Activated gamma-delta T cell treated with Interleukin-2 at 50 U/mL for 16 hours (primary cell): ENCODE measurements around the gene P2RY6.

ENCODE experiments used
- DNase-seq: peaks from one replicate; pipeline ENCODE4 v3.0.0-alpha.2; 2020

The P2RY6 gene

DNA sequence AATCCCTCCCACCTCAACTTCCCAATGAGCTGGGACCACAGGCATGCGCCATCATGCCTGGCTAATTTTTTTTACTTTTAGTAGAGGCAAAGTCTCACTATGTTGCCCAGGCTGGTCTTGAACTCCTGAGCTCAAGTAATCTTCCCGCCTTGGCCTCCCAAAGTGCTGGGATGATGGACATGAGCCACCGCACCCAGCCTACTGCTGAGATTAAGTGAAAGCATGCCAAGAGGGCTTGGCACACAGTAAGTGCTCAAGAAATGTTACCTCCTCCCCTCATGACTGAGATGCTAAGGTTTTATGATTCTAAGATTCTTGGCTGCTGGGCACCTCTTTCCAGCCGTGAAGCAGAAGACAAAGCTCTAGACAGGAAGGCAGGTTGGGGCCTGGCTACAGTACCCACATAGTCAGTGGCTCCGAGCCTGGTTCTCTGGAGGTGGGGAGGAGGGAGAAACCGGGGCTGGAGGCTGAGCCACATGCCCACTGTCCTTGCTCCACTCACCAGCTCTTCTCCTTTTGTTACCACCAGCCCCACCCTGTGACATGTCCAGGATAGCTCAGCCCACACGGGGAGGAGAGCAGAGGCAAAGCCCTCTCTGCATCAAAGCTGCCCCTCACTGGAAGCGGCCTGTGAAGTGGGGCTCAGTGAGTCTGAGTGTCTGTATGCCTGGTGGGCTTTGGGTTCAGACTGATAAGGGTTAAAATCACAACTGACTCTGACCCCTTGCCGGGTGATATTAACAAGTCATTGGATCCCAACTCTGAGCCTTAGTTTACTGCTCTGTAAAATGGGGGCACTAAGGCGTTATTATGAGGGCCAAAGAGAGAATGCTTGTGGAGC, 48.8 kb downstream of the P2RY6 start:
- no peak for DNase-seq

- DNase-seq: no peak
Measured at GRCh38 chr11:73321604-73322381, 49.7 kb downstream of the P2RY6 start.

DNA sequence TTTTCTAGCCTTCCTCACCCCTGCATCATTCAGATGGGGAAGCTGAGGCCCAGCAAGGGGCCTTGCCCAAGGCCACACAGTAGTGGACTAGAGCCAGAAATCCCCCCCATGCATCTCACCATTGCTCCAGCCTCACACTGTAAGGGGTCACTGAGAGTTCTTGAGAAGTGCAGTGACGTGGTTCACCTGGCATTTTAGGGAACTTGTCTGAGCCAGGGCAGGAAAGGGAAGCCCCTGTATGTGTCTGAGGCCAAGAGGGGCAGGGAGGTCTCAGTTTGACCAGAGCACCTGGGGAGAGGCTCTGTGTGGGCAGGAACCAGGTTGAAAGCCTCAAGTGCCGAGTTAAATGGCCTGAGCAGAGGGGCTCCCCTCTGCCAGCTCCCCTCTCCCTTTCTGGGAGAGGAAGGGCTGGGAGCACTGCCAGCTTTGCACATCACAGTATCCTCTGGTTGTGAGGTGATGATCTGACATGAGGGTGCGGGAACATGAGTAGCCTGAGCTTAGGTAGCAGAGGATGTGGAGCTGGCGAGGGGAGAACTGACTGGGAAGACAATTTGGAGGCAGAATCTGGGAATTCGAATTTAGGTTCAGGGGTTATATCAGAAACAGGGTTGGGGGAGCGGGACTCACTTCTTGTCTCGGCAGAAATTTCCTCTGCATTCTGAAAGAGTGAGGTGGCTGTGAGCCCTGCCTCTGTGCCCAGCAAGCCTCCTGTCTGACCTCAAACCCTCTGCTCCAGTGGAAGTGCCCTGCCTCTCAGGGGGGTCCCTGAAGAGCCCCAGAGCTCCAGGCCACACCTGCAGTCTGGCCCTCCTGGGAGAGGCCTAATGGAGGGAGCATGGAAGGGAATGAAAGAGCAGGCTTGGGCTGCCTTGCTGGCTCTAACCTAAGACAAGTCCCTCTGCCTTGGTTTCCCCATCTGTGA, 50.5 kb downstream of the P2RY6 start:
- DNase-seq: no peak

DNA sequence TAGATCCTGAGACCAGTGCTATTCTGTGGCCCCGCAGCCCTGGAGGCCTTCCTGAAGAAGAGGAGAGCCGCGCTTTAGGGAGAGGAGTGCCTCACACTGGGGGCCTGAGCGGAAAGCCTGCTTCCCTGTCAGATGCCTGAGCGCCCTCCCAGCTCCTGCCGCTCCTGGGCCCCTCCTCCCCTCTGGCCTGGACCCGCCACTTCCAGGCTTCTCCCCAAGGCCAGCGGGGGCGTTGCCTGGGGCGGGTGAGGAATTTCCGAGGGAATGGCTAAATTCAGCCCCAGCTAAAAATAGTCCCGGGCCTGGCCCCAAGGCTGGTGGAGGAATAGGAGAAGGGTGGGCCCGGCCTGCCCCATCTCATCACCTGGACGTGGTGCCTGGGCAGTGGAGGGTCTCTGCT, 51.3 kb downstream of the P2RY6 start:
- no peak for DNase-seq

GRCh38 chr11:73324116-73324515, 52.0 kb downstream of the P2RY6 start:
- DNase-seq: no peak

DNA sequence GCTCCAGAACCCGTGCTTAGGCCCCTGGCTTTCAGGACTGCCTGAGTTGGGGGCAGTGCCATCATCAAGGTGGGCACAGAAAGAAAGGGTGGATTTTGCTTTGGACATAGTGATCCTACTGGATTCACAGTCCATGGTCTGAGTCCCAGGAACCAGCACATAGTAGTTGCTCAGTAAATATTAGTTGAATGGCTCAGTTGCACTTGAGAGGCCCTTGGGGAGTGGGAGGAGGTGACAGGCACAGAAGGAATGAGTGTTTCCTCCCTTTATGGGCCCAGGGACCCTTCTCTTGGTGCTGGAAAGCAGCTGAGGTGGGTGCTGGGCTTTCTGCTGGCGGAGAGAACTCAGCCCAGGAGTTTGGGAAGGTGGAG, 52.5 kb downstream of the P2RY6 start:
- DNase-seq: no peak

GRCh38 chr11:73325036-73325981, 53.2 kb downstream of the P2RY6 start:
- DNase-seq: no peak

DNA sequence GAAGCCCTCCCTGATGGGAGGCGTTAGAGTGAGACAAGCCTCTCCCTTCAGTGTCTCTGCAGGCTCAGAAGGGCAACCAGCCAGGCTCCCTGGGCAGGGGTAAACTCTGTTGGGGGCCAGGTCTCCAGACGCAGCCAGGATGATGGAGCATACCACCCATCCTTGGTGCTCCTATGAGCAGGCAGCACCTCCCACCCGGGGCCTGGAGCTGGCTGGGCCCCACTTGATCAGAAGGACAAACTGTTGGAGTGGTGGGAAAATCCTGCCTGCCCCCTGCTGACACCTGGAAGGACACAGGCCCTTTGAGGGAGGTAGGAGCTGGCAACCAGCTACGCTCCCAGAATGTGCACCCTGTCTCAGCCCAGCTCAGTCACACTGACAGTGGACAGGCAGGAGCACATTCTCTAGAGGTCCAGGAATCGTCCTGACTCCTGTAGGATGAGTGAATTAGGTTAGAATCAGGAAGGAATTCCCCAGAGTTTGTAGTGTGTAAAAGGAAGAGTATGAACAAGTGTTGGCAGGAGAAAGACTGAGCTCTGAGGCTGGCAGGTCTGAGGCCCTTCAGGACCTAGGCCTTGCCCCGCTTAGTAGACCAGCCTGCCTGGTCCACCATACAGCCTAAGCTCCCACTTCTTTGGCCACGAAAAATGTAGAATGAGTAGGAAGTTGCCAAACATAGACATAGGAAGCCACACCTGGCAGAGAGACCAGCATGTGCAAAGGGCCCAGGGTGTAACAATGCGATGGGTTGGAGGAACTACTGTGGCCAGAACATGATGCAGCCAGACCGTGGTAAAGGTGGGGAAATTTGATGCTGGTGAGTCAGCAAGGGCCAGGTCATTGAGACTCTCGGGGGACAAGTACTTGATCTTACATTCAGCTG, 55.0 kb downstream of the P2RY6 start:
- DNase-seq: no peak

- DNase-seq: no peak
Measured at GRCh38 chr11:73327812-73328364, 55.8 kb downstream of the P2RY6 start.

GRCh38 chr11:73330569-73331093, 58.5 kb downstream of the P2RY6 start:
- DNase-seq: no peak

GRCh38 chr11:73331138-73331916, 59.2 kb downstream of the P2RY6 start:
- DNase-seq: no peak

- no peak for DNase-seq
Measured at GRCh38 chr11:73333173-73333572, 61.0 kb downstream of the P2RY6 start.

DNA sequence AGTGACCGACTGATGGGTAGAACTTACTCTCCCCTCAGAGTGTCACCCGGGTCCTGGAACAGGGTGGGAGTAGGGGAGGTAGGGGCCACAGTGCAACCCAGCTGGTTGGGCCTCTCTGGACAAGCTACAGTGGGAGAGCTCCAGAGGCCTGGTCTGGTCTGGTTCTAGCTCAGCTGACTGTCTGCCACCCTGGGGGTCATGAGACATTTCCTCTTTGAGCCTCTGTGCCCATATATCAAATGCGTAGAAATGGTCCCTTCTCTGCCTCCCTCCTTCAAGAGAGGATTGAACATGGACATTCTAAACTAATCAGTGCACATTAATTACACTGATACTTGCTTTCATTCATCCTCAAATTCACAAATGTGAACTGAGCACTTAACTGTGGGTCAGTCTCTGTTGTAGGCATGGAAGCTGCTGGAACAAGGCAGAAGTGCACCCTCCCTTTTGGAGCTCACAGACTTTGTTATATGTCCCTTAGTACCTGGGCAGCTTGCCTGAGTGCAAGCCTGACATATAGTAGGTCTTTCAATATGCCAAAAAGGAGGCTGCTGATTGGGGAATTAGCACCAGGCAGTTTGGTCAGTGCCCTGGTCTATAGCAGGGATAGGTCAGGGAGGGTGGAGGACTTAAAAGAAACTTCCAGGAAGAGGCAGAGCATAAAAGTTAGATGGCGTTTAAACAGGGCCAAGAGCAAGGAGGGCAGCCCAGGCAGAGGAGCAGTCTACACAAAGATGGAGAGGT, 61.7 kb downstream of the P2RY6 start:
- DNase-seq: no peak

DNA sequence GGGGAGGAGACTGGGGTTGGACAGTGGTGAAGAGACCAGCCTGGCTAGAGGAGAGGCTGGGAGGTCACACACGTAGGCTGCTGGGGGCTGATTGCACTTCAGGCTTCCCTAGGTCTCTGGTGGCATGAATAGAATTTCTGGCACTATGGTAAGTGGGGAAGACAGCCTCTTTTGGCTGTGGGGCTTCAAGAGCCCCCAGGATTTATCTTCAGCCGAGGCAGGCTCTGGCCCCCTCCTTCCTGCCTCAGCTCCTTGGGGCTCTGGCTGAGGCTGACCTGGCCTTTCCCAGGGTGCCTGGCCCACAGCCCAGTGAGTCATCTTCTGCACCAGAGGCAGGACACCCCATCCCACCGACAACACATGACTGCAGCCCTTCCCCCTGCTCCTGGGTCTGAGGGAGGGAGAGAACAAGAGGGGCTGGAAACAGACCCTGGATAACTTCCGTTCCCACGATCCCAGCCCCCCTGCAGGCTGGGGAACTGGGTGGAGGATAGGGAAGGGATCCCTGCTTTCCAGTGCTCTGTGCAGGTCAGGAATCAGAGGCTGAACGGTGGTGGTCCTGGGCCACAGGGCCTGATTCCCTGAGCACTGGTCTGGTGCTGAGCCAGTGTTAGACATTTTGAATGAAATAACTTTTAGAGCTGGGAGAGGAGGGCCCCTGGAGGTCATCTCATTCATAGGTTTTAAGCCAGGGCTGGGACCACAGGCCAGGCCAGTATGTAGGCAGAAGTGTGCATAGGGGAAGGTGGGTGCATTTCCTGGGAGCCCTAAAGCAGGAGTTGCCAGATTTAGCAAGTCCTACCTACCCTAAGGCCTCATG, 62.5 kb downstream of the P2RY6 start:
- DNase-seq: no peak

- DNase-seq: peak; percentile 79
Measured at GRCh38 chr11:73335204-73335923, 63.2 kb downstream of the P2RY6 start.

DNA sequence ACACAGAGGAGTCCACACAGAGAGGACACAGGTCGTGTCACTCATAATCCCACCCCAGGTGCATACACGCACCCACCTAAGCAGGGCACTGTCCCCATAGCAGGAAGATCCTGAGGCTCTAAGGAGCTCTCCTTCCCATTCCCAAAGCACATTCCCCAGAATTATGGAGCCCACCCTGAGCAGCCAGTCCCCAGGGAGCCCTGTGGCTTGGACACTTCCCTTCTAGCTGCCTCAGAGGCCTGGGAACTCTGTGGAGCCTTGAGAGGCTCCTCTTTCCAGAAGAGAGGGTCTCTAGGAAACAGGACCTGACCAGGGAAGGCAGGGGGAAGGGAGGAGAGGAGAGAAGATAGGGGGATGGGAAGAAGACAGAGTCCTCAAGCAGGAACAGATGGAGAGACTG, 65.7 kb downstream of the P2RY6 start:
- DNase-seq: no peak

DNA sequence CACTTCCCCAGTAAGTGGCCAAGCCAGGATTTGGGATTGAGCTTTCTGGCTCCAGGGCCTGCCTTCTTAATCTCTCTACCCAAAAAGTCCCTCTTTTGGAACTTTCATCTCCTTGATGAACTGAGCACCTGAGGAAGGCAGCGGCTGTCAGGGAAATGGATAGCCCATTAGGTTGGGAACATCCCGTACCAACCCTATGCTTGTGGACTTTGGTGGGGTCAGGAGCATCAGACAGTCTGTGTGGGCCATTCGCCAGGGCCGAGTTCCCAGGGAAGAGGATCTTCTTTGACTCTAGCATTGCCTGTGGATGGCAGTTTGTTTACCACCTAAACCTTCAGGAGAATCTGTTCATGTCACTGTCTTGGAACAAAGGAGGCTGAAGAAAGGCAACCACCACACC, 66.1 kb downstream of the P2RY6 start:
- DNase-seq: no peak
